OCI-LY7 (cell line): ENCODE results near the gene TOX3. TPM values are rescaled to one million over a fixed set of nuclear protein-coding genes. Genes with fewer than 3 reads are reported as not detected.

Source experiments
- BruUV-seq: library from RNA; stranded (reverse); fragments of 400-500 nt; replicated peaks from 2 replicates; lab custom pipeline; 2021; lab: Mats Ljungman, UMichigan
- CTCF ChIA-PET: fragments of 300-600 bp; sonication (Branson Sonifier 250); formaldehyde crosslinking; loops from one replicate; lab custom pipeline; 2022; ENCODE audit warnings: antibody characterized with exemption; ENCODE audit not compliant: unreplicated experiment; lab: Charles Lee
- POLR2A ChIA-PET: fragments of 300-600 bp; sonication (Branson Sonifier 250); formaldehyde crosslinking; loops from one replicate; lab custom pipeline; 2022; ENCODE audit warnings: antibody characterized with exemption; lab: Charles Lee
- DNase-seq: peaks from one replicate; pipeline ENCODE4 v3.0.0-alpha.2; 2015; ENCODE audit warnings: low spot score
- H2AFZ ChIP-seq: fragments of 200-600 bp; sonication (generic), shearing (Covaris generic); 2 replicates; pipeline ENCODE4 v1.6.1; 2014; ENCODE audit warnings: mild to moderate bottlenecking, antibody characterized with exemption, low read length, moderate library complexity
- H3K27ac ChIP-seq: fragments of 200-600 bp; sonication (generic); 2 replicates; pipeline ENCODE4 v1.5.1; 2014; ENCODE audit warnings: mixed run types, low read depth, mild to moderate bottlenecking, moderate library complexity, low read length, inconsistent platforms; ENCODE audit not compliant: poor library complexity, severe bottlenecking
- H3K36me3 ChIP-seq: fragments of 200-600 bp; sonication (generic); 2 replicates; pipeline ENCODE4 v1.6.1; 2014; ENCODE audit warnings: mild to moderate bottlenecking, antibody characterized with exemption, low read length, moderate library complexity, mixed read lengths; ENCODE audit not compliant: insufficient read depth
- H3K4me1 ChIP-seq: fragments of 200-600 bp; sonication (generic); 2 replicates; pipeline ENCODE4 v1.5.1; 2014; ENCODE audit warnings: mild to moderate bottlenecking, low read length; ENCODE audit not compliant: insufficient read depth, poor library complexity, severe bottlenecking
- H3K4me2 ChIP-seq: fragments of 200-600 bp; sonication (generic); 2 replicates; pipeline ENCODE4 v1.6.1; 2014; ENCODE audit warnings: mild to moderate bottlenecking, low read length
- H3K4me3 ChIP-seq: fragments of 200-600 bp; sonication (generic); 2 replicates; pipeline ENCODE4 v1.5.1; 2014; ENCODE audit warnings: mild to moderate bottlenecking, low read depth, low read length; ENCODE audit not compliant: poor library complexity, severe bottlenecking
- H3K79me2 ChIP-seq: fragments of 200-600 bp; sonication (generic); 2 replicates; pipeline ENCODE4 v1.6.1; 2016; ENCODE audit warnings: low read depth, mild to moderate bottlenecking, low read length, moderate library complexity, mixed read lengths; ENCODE audit not compliant: insufficient read depth
- H3K9me2 ChIP-seq: fragments of 200-600 bp; sonication (generic); 2 replicates; pipeline ENCODE4 v1.6.1; 2016; ENCODE audit warnings: mild to moderate bottlenecking, low read length, mixed read lengths; ENCODE audit not compliant: insufficient read depth
- H3K9me3 ChIP-seq: fragments of 200-600 bp; sonication (generic); 2 replicates; pipeline ENCODE4 v1.6.1; 2014; ENCODE audit warnings: mild to moderate bottlenecking, mixed run types, low read length, mixed read lengths
- H4K20me1 ChIP-seq: fragments of 200-600 bp; sonication (generic); 2 replicates; pipeline ENCODE4 v1.6.1; 2014; ENCODE audit warnings: mild to moderate bottlenecking, antibody characterized with exemption, low read length, moderate library complexity, mixed read lengths; ENCODE audit not compliant: insufficient read depth
- CTCF ChIP-seq: fragments of 200-600 bp; sonication (generic); conservative IDR thresholded peaks from 2 replicates; pipeline ENCODE4 v1.5.1; 2014; ENCODE audit warnings: mild to moderate bottlenecking, antibody characterized with exemption, low read length, moderate library complexity, mixed read lengths
- EZH2phosphoT487 ChIP-seq: fragments of 200-600 bp; sonication (generic); IDR thresholded peaks from 2 replicates; pipeline ENCODE4 v1.6.1; 2018; ENCODE audit warnings: low read depth, borderline replicate concordance, mild to moderate bottlenecking, mixed run types, antibody characterized with exemption, low read length, moderate library complexity, mixed read lengths
- intact Hi-C: fragments of 100-400 bp; cut with micrococcal nuclease; formaldehyde crosslinking; loops from one replicate; pipeline ENCODE4 v1.10.0; 2022; ENCODE audit not compliant: unreplicated experiment
- total RNA-seq, 2 experiments: library from RNA; depleted of rRNA in 1 of 2; stranded (reverse); fragments of >200 nt in 1 of 2; shearing (Covaris generic) in 1 of 2; gene quantifications; 2 replicates each; pipeline ENCODE4 v1.2.3, GENCODE V29; 2014 to 2022

TOX3 gene
- total RNA-seq, 2 experiments from 2014 or later = not detected

DNA sequence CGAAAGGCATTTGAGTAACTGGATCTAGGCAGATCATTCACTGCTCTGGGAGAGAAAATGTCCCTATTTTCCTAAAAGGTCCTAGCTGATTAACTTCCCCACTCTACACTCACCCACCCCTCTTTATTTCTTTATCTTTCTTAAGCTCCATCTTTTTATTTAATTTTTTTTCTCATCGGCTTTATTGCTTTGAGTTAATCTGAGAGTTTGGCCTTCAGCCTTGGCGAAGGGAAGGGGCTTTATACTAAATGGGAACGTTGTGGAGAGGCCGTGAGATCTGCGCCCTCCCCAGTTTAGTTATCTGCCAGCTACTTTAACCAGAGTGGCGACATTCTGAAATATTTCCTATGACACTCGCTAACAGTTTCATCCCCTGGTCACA lies 882 bp upstream of the TOX3 start:
- no TSS peak for BruUV-seq
- Histone ChIP-seq H3K4me3 (no peak overlapping the region), H3K27ac (no peak overlapping the region), H2AFZ (no peak overlapping the region), H3K9me2 (no peaks in the 10 kb centered on the region), H3K9me3 (no peaks in the 10 kb centered on the region), H3K79me2 (no peaks in the 10 kb centered on the region), H3K4me1 (no peaks in the 10 kb centered on the region), H4K20me1 (no peaks in the 10 kb centered on the region), H3K36me3 (no peaks in the 10 kb centered on the region), H3K4me2 (no peak overlapping the region)
- TF ChIP-seq EZH2phosphoT487 (no peak), CTCF (no peak)
- intact Hi-C loops = no loop called here
- ChIA-PET CTCF (no interaction called here), POLR2A (interaction anchor here (0.6 to 0.8 kb wide), 2 partner anchors 13 to 123 kb away, joined by 3 read pairs; no protein-coding TSS in a partner anchor)
- DNase-seq = no peak

DNA sequence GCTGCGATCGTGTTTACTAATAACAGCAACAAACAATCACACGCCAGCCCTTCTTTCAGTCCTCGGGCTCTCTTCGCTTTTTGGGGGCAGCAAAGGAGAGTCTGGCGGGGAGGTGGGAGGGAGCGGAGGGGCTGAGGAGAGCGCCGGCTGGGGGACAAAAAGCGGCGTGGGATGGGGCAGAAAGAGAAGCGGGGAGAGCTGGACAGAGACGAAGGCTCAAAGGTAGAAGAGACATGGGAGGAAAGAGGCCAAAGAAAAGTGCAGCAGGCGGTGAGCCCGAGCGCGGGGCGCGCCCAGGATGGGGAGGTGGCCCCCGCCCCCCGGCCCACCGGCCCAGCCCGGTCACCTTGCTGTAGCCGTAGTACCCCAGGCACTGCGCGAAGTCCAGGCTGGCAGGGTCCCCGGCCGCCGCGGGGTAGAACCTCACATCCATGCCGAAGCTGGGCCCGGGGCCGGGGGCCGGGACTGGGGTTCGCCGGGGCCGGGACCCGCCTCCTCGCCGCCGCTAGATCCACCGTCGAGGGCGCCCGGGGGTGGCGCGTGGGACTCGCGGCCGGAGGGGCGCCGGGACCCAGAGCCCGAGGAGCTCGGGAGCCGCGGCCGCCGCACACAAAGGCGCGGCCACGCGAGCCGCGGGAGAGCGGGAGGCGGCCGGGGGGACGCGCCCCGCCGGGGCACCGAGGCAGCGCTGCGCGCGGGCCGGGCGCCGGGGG lies 496 bp downstream of the TOX3 start:
- no peak for DNase-seq
- no peaks in the 10 kb centered on the region for H3K4me1 ChIP-seq
- BruUV-seq = no TSS peak
- H3K9me3 ChIP-seq = no peaks in the 10 kb centered on the region
- POLR2A ChIA-PET = no interaction called here
- intact Hi-C loops = no loop called here
- no peak overlapping the region for H3K4me2 ChIP-seq
- no peak overlapping the region for H2AFZ ChIP-seq
- CTCF ChIA-PET = no interaction called here
- H3K4me3 ChIP-seq = no peak overlapping the region
- no peaks in the 10 kb centered on the region for H4K20me1 ChIP-seq
- no peaks in the 10 kb centered on the region for H3K36me3 ChIP-seq
- no peaks in the 10 kb centered on the region for H3K79me2 ChIP-seq
- no peaks in the 10 kb centered on the region for H3K9me2 ChIP-seq
- TF ChIP-seq CTCF (no peak), EZH2phosphoT487 (no peak)
- H3K27ac ChIP-seq = no peak overlapping the region

GRCh38 chr16:52545898-52546266 lies 1.1 kb downstream of the TOX3 start:
- BruUV-seq = no TSS peak
- H4K20me1 ChIP-seq = no peaks in the 10 kb centered on the region
- no peak for DNase-seq
- no peak overlapping the region for H3K27ac ChIP-seq
- ChIA-PET CTCF (no interaction called here), POLR2A (no interaction called here)
- no peaks in the 10 kb centered on the region for H3K79me2 ChIP-seq
- H3K36me3 ChIP-seq = no peaks in the 10 kb centered on the region
- intact Hi-C loops = no loop called here
- no peaks in the 10 kb centered on the region for H3K9me3 ChIP-seq
- no peak overlapping the region for H2AFZ ChIP-seq
- H3K4me1 ChIP-seq = no peaks in the 10 kb centered on the region
- H3K4me3 ChIP-seq = no peak overlapping the region
- H3K9me2 ChIP-seq = no peaks in the 10 kb centered on the region
- H3K4me2 ChIP-seq = no peak overlapping the region
- TF ChIP-seq EZH2phosphoT487 (no peak), CTCF (no peak)
